Measurements from ENCODE around the gene LDB2. TPM values are rescaled to one million over a fixed set of nuclear protein-coding genes. Genes with fewer than 3 reads are reported as not detected.

Gene LDB2
- total RNA-seq, 1 donor from 2014 or later = 31.5 TPM

GRCh38 chr4:16693641-16694040 is 204.8 kb downstream of the LDB2 start:
- Mint-ChIP-seq H3K36me3 (no peaks in the 10 kb centered on the region), H3K4me1 (ENCODE audit: unreplicated experiment) (peaks cover 18% of the 10 kb centered on the region), H3K27me3 (no peaks in the 10 kb centered on the region), H3K4me3 (no peak overlapping the region), H3K9me3 (no peaks in the 10 kb centered on the region), H3K27ac (no peak overlapping the region)
- DNase-seq (ENCODE audit: extremely low spot score, unreplicated experiment) = no peak
- no peak for TF ChIP-seq CTCF (conservative IDR thresholded peaks at IDR 0.05)

- H3K4me1 Mint-ChIP-seq (ENCODE audit: unreplicated experiment) = peaks cover 18% of the 10 kb centered on the region
Observed at GRCh38 chr4:16692961-16693506, 205.4 kb downstream of the LDB2 start.

GRCh38 chr4:16692524-16692923 is 205.9 kb downstream of the LDB2 start:
- Mint-ChIP-seq H3K9me3 (no peaks in the 10 kb centered on the region), H3K36me3 (no peaks in the 10 kb centered on the region), H3K4me1 (ENCODE audit: unreplicated experiment) (peaks cover 18% of the 10 kb centered on the region), H3K27me3 (no peaks in the 10 kb centered on the region), H3K27ac (no peak overlapping the region), H3K4me3 (no peak overlapping the region)
- no peak for DNase-seq (ENCODE audit: extremely low spot score, unreplicated experiment)
- TF ChIP-seq CTCF (conservative IDR thresholded peaks at IDR 0.05) = no peak

More at GRCh38 chr4:16692961-16693506, 205.4 kb downstream of the LDB2 start:
- H3K36me3 Mint-ChIP-seq = no peaks in the 10 kb centered on the region
- no peak for DNase-seq (ENCODE audit: extremely low spot score, unreplicated experiment)
- H3K4me3 Mint-ChIP-seq = no peak overlapping the region
- no peak for TF ChIP-seq CTCF (conservative IDR thresholded peaks at IDR 0.05)
- no peak overlapping the region for H3K27ac Mint-ChIP-seq
- H3K27me3 Mint-ChIP-seq = no peaks in the 10 kb centered on the region
- no peaks in the 10 kb centered on the region for H3K9me3 Mint-ChIP-seq

- Mint-ChIP-seq H3K9me3 (no peaks in the 10 kb centered on the region), H3K36me3 (no peaks in the 10 kb centered on the region), H3K4me1 (ENCODE audit: unreplicated experiment) (peaks cover 18% of the 10 kb centered on the region), H3K27me3 (no peaks in the 10 kb centered on the region), H3K27ac (no peak overlapping the region), H3K4me3 (no peak overlapping the region)
- DNase-seq (ENCODE audit: extremely low spot score, unreplicated experiment) = no peak
- TF ChIP-seq CTCF (conservative IDR thresholded peaks at IDR 0.05) = no peak
Observed at GRCh38 chr4:16692046-16692445, 206.4 kb downstream of the LDB2 start.

- Mint-ChIP-seq H3K36me3 (no peaks in the 10 kb centered on the region), H3K27ac (no peak overlapping the region), H3K9me3 (no peaks in the 10 kb centered on the region), H3K4me3 (no peak overlapping the region), H3K27me3 (no peaks in the 10 kb centered on the region), H3K4me1 (ENCODE audit: unreplicated experiment) (peaks cover 18% of the 10 kb centered on the region)
- TF ChIP-seq CTCF (conservative IDR thresholded peaks at IDR 0.05) = no peak
- no peak for DNase-seq (ENCODE audit: extremely low spot score, unreplicated experiment)
Observed at GRCh38 chr4:16691450-16691849, 207.0 kb downstream of the LDB2 start.

GRCh38 chr4:16687845-16688244 is 210.6 kb downstream of the LDB2 start:
- TF ChIP-seq CTCF (conservative IDR thresholded peaks at IDR 0.05) = no peak
- H3K9me3 Mint-ChIP-seq = no peaks in the 10 kb centered on the region
- no peak overlapping the region for H3K4me3 Mint-ChIP-seq
- no peak for DNase-seq (ENCODE audit: extremely low spot score, unreplicated experiment)
- H3K36me3 Mint-ChIP-seq = no peaks in the 10 kb centered on the region
- H3K27ac Mint-ChIP-seq = no peak overlapping the region
- H3K27me3 Mint-ChIP-seq = no peaks in the 10 kb centered on the region
- peaks cover 15% of the 10 kb centered on the region for H3K4me1 Mint-ChIP-seq (ENCODE audit: unreplicated experiment)
